IMR-90 (cell line): ENCODE measurements around the gene SLC27A1. TPM values are rescaled to one million over a fixed set of nuclear protein-coding genes. Genes with fewer than 3 reads are reported as not detected.

Source experiments
- ATAC-seq: fragments of 200-7000 bp; cut with Tn5 transposase; 2 replicates; pipeline ENCODE4 v1.9.1; 2020; ENCODE audit warnings: low read depth, mild to moderate bottlenecking, moderate library complexity
- BruUV-seq: library from RNA; stranded (reverse); fragments of 400-500 nt; replicated peaks from 2 replicates; lab custom pipeline; 2021; lab: Mats Ljungman, UMichigan
- CTCF ChIA-PET: fragments of 300-600 bp; formaldehyde crosslinking; extraction: SDS; loops from one replicate; lab custom pipeline; 2021; ENCODE audit warnings: antibody characterized with exemption; lab: Yijun Ruan, JAX
- POLR2A ChIA-PET: fragments of 300-600 bp; sonication (Branson Sonifier 250); formaldehyde crosslinking; loops from one replicate; lab custom pipeline; 2022; ENCODE audit warnings: antibody characterized with exemption; ENCODE audit not compliant: unreplicated experiment; lab: Charles Lee
- DNase-seq: peaks from one replicate; pipeline ENCODE4 v3.0.0; 2013
- H2AFZ ChIP-seq: replicated peaks from 2 replicates; pipeline ENCODE3; 2013; ENCODE audit warnings: low read length, mild to moderate bottlenecking; ENCODE audit not compliant: poor library complexity
- H2AK5ac ChIP-seq: 2 replicates; pipeline ENCODE4 v1.6.1; 2013; ENCODE audit warnings: low read depth, low read length, inconsistent platforms
- H2AK9ac ChIP-seq: replicated peaks from 2 replicates; pipeline ENCODE3; 2013; ENCODE audit warnings: mild to moderate bottlenecking, low read depth, low read length, moderate library complexity; ENCODE audit not compliant: poor library complexity
- H2BK120ac ChIP-seq: 2 replicates; pipeline ENCODE4 v1.6.1; 2013; ENCODE audit warnings: low read depth, low read length, inconsistent platforms
- H2BK15ac ChIP-seq: 3 replicates; pipeline ENCODE4 v1.6.1; 2013; ENCODE audit warnings: low read depth, low read length, inconsistent platforms
- H2BK20ac ChIP-seq: 2 replicates; pipeline ENCODE4 v1.6.1; 2013; ENCODE audit warnings: low read depth, mild to moderate bottlenecking, inconsistent platforms, low read length, moderate library complexity
- H2BK5ac ChIP-seq: 2 replicates; pipeline ENCODE4 v1.6.1; 2013; ENCODE audit warnings: mild to moderate bottlenecking, low read depth, low read length, inconsistent platforms; ENCODE audit not compliant: poor library complexity, severe bottlenecking
- H3K14ac ChIP-seq: replicated peaks from 2 replicates; pipeline ENCODE4 v1.6.1; 2013; ENCODE audit warnings: low read depth, low read length, inconsistent platforms
- H3K18ac ChIP-seq: 2 replicates; pipeline ENCODE4 v1.6.1; 2013; ENCODE audit warnings: low read depth, low read length, control low read depth
- H3K23ac ChIP-seq: 2 replicates; pipeline ENCODE4 v1.6.1; 2013; ENCODE audit warnings: low read depth, low read length, inconsistent platforms
- H3K27ac ChIP-seq: 2 replicates; pipeline ENCODE4 v1.5.1; 2013; ENCODE audit warnings: mild to moderate bottlenecking, control low read depth, low read length; ENCODE audit not compliant: insufficient read depth
- H3K27me3 ChIP-seq: 2 replicates; pipeline ENCODE4 v1.6.1; 2013; ENCODE audit warnings: low read length; ENCODE audit not compliant: control insufficient read depth, insufficient read depth
- H3K36me3 ChIP-seq: 2 replicates; pipeline ENCODE4 v1.6.1; 2013; ENCODE audit warnings: low read length, mixed read lengths; ENCODE audit not compliant: control insufficient read depth, insufficient read depth
- H3K4ac ChIP-seq: 2 replicates; pipeline ENCODE4 v1.6.1; 2013; ENCODE audit warnings: low read depth, low read length, inconsistent platforms
- H3K4me1 ChIP-seq: 2 replicates; pipeline ENCODE4 v1.6.1; 2013; ENCODE audit warnings: low read length, mixed read lengths; ENCODE audit not compliant: control insufficient read depth, insufficient read depth
- H3K4me2 ChIP-seq: 2 replicates; pipeline ENCODE4 v1.6.1; 2013; ENCODE audit warnings: low read depth, mild to moderate bottlenecking, control low read depth, low read length, moderate library complexity
- H3K4me3 ChIP-seq: 2 replicates; pipeline ENCODE4 v1.5.1; 2013; ENCODE audit warnings: low read depth, mild to moderate bottlenecking, control low read depth, low read length, moderate library complexity; ENCODE audit not compliant: insufficient read depth
- H3K56ac ChIP-seq: 2 replicates; pipeline ENCODE4 v1.6.1; 2013; ENCODE audit warnings: low read length, inconsistent platforms; ENCODE audit not compliant: insufficient read depth; ENCODE audit errors: extremely low read depth
- H3K79me1 ChIP-seq, 2 experiments: 2 replicates each; pipeline ENCODE4 v1.6.1; 2013; ENCODE audit warnings: low read length in 2 of 2, inconsistent platforms in 1 of 2, low read depth in 1 of 2
- H3K9ac ChIP-seq: 2 replicates; pipeline ENCODE4 v1.6.1; 2013; ENCODE audit warnings: low read depth, low read length, control low read depth
- H3K9me1 ChIP-seq: 2 replicates; pipeline ENCODE4 v1.6.1; 2013; ENCODE audit warnings: low read length, inconsistent platforms; ENCODE audit not compliant: insufficient read depth
- H3K9me3 ChIP-seq: 2 replicates; pipeline ENCODE4 v1.6.1; 2013; ENCODE audit warnings: low read length; ENCODE audit not compliant: control insufficient read depth, insufficient read depth
- H4K20me1 ChIP-seq: 2 replicates; pipeline ENCODE4 v1.6.1; 2013; ENCODE audit warnings: low read length, inconsistent platforms; ENCODE audit not compliant: insufficient read depth
- H4K5ac ChIP-seq: 2 replicates; pipeline ENCODE4 v1.6.1; 2013; ENCODE audit warnings: mild to moderate bottlenecking, low read depth, low read length, control low read depth
- H4K8ac ChIP-seq, 2 experiments: 2 replicates each; pipeline ENCODE4 v1.6.1; 2013; ENCODE audit warnings: low read depth in 2 of 2, low read length in 2 of 2, control low read depth in 1 of 2, inconsistent platforms in 1 of 2
- H4K91ac ChIP-seq: 2 replicates; pipeline ENCODE4 v1.6.1; 2013; ENCODE audit warnings: low read depth, low read length, inconsistent platforms; ENCODE audit not compliant: insufficient read depth
- CEBPB ChIP-seq: IDR thresholded peaks from 2 replicates; pipeline ENCODE4 v1.6.1; 2012; ENCODE audit warnings: low read depth, low read length, improper control_type of control experiment
- FOS ChIP-seq: fragments of 150-350 bp; IDR thresholded peaks from 2 replicates; pipeline ENCODE4 v1.6.1; 2016; ENCODE audit warnings: low read depth, low read length
- MAFK ChIP-seq: IDR thresholded peaks from 2 replicates; pipeline ENCODE4 v1.6.1; 2012; ENCODE audit warnings: low read depth, low read length, improper control_type of control experiment
- MAZ ChIP-seq: IDR thresholded peaks from 2 replicates; pipeline ENCODE4 v1.6.1; 2012; ENCODE audit warnings: low read depth, mild to moderate bottlenecking, low read length, improper control_type of control experiment, moderate library complexity, borderline replicate concordance
- MXI1 ChIP-seq: IDR thresholded peaks from 2 replicates; pipeline ENCODE4 v1.6.1; 2012; ENCODE audit warnings: low read depth, mild to moderate bottlenecking, low read length, moderate library complexity, borderline replicate concordance
- NFE2L2 ChIP-seq: fragments of 150-350 bp; IDR thresholded peaks from 2 replicates; pipeline ENCODE4 v1.6.1; 2016; ENCODE audit warnings: low read depth, mild to moderate bottlenecking, low read length
- POLR2A ChIP-seq: IDR thresholded peaks from 2 replicates; pipeline ENCODE4 v1.6.1; 2012; ENCODE audit warnings: mild to moderate bottlenecking, low read depth, low read length
- SMC3 ChIP-seq: fragments of 150-350 bp; IDR thresholded peaks from 2 replicates; pipeline ENCODE4 v1.6.1; 2016; ENCODE audit warnings: low read depth, mild to moderate bottlenecking, antibody characterized with exemption, low read length, moderate library complexity
- WGBS, 2 experiments: methylation state at CpG; one replicate each; pipeline versions ENCODE4 v1.1.5 to v1.1.7; 2013; ENCODE audit warnings: missing lambda C conversion rate in 2 of 2; ENCODE audit not compliant: insufficient read length in 1 of 2; ENCODE audit errors: extremely low coverage in 2 of 2; 5-methylcytosine and 5-hydroxymethylcytosine counted together
- dilution Hi-C: fragments of 300-500 bp; cut with HindIII; formaldehyde crosslinking; loops from one replicate; pipeline ENCODE4 v1.14.3; 2018; ENCODE audit warnings: low sequenced_read_pairs; ENCODE audit not compliant: unreplicated experiment
- in situ Hi-C: fragments of 300-500 bp; cut with MboI; formaldehyde crosslinking; loops from 3 replicates; pipeline ENCODE4 v1.14.3; 2019; ENCODE audit warnings: low sequenced_read_pairs, inconsistent platforms, mixed read lengths
- intact Hi-C: fragments of 100-400 bp; cut with micrococcal nuclease; formaldehyde crosslinking; loops from 2 replicates; pipeline ENCODE4 v1.10.0; 2022
- polyA plus RNA-seq, 3 experiments: library from polyadenylated mRNA; depleted of rRNA; stranded (reverse); fragments of >200 nt; gene quantifications; 2 replicates each; pipeline ENCODE4 v1.2.3, GENCODE V29; 2012; ENCODE audit warnings: low replicate concordance in 1 of 3
- total RNA-seq: library from RNA; depleted of rRNA; stranded (reverse); fragments of >200 nt; gene quantifications from 2 replicates; pipeline ENCODE4 v1.2.3, GENCODE V29; 2012
- TF ChIP-seq, protein P1 (sequence below): fragments of 150-350 bp; IDR thresholded peaks from 2 replicates; pipeline ENCODE4 v1.6.1; 2016; ENCODE audit warnings: low read depth, mild to moderate bottlenecking, low read length, moderate library complexity, borderline replicate concordance

Gene SLC27A1
- total and polyA plus RNA-seq, 2 of the 4 experiments (the other 2 are of a cell fraction): 4.8 to 12.9 TPM

- H4K8ac ChIP-seq: no peak overlapping the region
- ChIA-PET POLR2A (no interaction called here), CTCF (no interaction called here)
- H2AFZ ChIP-seq: no peak overlapping the region
- no peak overlapping the region for H3K18ac ChIP-seq
- 80% methylated on average over 1 of the region's 4 CpGs; no CpG with 5 or more reads in 1 of the 2 experiments for WGBS, 2 experiments
- no peaks in the 10 kb centered on the region; the same call in 1 of the 2 replicates for H4K20me1 ChIP-seq
- H3K36me3 ChIP-seq: no peaks in the 10 kb centered on the region
- ATAC-seq (no peak), DNase-seq (no peak)
- no peaks in the 10 kb centered on the region for H3K79me1 ChIP-seq
- no peak overlapping the region for H4K5ac ChIP-seq
- H3K56ac ChIP-seq: no peak overlapping the region
- no peak overlapping the region for H2BK15ac ChIP-seq
- in situ Hi-C loops: no loop called here
- H2BK120ac ChIP-seq: no peak overlapping the region
- no peak overlapping the region for H3K4ac ChIP-seq
- no peak overlapping the region for H2BK5ac ChIP-seq
- H3K9ac ChIP-seq: no peak overlapping the region
- H4K91ac ChIP-seq: no peak overlapping the region
- no peak overlapping the region for H2AK5ac ChIP-seq
- H3K23ac ChIP-seq: no peak overlapping the region
- no peak overlapping the region for H2BK20ac ChIP-seq
- no peak overlapping the region for H3K4me2 ChIP-seq
- BruUV-seq: no TSS peak
- dilution Hi-C loops: no loop called here
- 0 out of 2 replicates have a peak, but pooled peaks cover 4% of the 10 kb centered on the region for H3K9me1 ChIP-seq
- intact Hi-C loops: no loop called here
- no peak overlapping the region for H2AK9ac ChIP-seq
- H3K27ac ChIP-seq: no peak overlapping the region
- H3K9me3 ChIP-seq: peaks cover 3% of the 10 kb centered on the region; the same call in 1 of the 2 replicates
- H3K4me3 ChIP-seq: no peak overlapping the region
- TF ChIP-seq, protein P1, sequence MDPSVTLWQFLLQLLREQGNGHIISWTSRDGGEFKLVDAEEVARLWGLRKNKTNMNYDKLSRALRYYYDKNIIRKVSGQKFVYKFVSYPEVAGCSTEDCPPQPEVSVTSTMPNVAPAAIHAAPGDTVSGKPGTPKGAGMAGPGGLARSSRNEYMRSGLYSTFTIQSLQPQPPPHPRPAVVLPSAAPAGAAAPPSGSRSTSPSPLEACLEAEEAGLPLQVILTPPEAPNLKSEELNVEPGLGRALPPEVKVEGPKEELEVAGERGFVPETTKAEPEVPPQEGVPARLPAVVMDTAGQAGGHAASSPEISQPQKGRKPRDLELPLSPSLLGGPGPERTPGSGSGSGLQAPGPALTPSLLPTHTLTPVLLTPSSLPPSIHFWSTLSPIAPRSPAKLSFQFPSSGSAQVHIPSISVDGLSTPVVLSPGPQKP: no peak
- TF ChIP-seq MAZ (no peak), MAFK (no peak), POLR2A (no peak), NFE2L2 (no peak), SMC3 (no peak), CEBPB (no peak), FOS (no peak), MXI1 (no peak)
- no peak overlapping the region for H3K14ac ChIP-seq
- no peaks in the 10 kb centered on the region for H3K27me3 ChIP-seq
- H3K4me1 ChIP-seq: no peaks in the 10 kb centered on the region
These were observed 74.1 kb downstream of the SLC27A1 start for GRCh38 chr19:17544418-17544817.
